Vagina (tissue), 2 donors: ENCODE measurements around the gene FBXL17. TPM values are rescaled to one million over a fixed set of nuclear protein-coding genes. Genes with fewer than 3 reads are reported as not detected.

Experiments
- DNase-seq, 2 donors: peaks; one replicate each; pipeline ENCODE4 v3.0.0-alpha.2; 2017; ENCODE audit errors: extremely low spot score in 2 of 2
- H3K27ac ChIP-seq: fragments of 200-600 bp; sonication (generic); one replicate; pipeline ENCODE4 v1.5.1; 2019
- H3K27me3 ChIP-seq: fragments of 200-600 bp; sonication (generic); one replicate; pipeline ENCODE4 v1.5.1; 2019
- H3K36me3 ChIP-seq, 2 donors: fragments of 200-600 bp; sonication (generic); one replicate each; pipeline ENCODE4 v1.5.1; 2017 to 2019
- H3K4me1 ChIP-seq: fragments of 200-600 bp; sonication (generic); one replicate; pipeline ENCODE4 v1.5.1; 2019
- H3K4me3 ChIP-seq, 2 donors: fragments of 200-600 bp; sonication (generic); 1 replicate in 1 of 2; 2 replicates in 1 of 2; pipeline ENCODE4 v1.5.1; 2016 to 2019
- H3K9me3 ChIP-seq: fragments of 200-600 bp; sonication (generic); one replicate; pipeline ENCODE4 v1.5.1; 2019
- CTCF ChIP-seq, 3 experiments: fragments of 450-650 bp in 2 of 3; fragments of 200-600 bp in 1 of 3; sonication (generic) in 1 of 3; IDR thresholded peaks; one replicate each; pipeline ENCODE4 v1.5.1; 2017 to 2019; ENCODE audit warnings: antibody characterized with exemption in 3 of 3, mild to moderate bottlenecking in 2 of 3, moderate library complexity in 2 of 3
- POLR2A ChIP-seq, 2 donors: fragments of 450-650 bp; IDR thresholded peaks; one replicate each; pipeline ENCODE4 v1.6.1; 2017; ENCODE audit warnings: antibody characterized with exemption in 2 of 2, mild to moderate bottlenecking in 2 of 2, moderate library complexity in 2 of 2
- POLR2AphosphoS5 ChIP-seq, 2 donors: sonication (generic); formaldehyde crosslinking; IDR thresholded peaks; one replicate each; pipeline ENCODE4 v1.9.0; 2017; ENCODE audit warnings: antibody characterized with exemption in 2 of 2, mild to moderate bottlenecking in 2 of 2, low read depth in 1 of 2; ENCODE audit not compliant: insufficient read depth in 1 of 2
- intact Hi-C: fragments of 100-400 bp; cut with DNase I; formaldehyde crosslinking; loops from one replicate; pipeline ENCODE4 v1.15.1; 2023
- total RNA-seq: library from RNA; depleted of rRNA; stranded (reverse); fragments of >200 nt; gene quantifications from one replicate; pipeline ENCODE4 v1.2.3, GENCODE V29; 2016

FBXL17 gene
- total RNA-seq, 1 donor from 2014 or later: 15.0 TPM

- DNase-seq: no peak
- Histone ChIP-seq H3K27me3 (no peaks in the 10 kb centered on the region), H3K9me3 (no peaks in the 10 kb centered on the region)
Measured at GRCh38 chr5:108093186-108093585, 288.7 kb downstream of the FBXL17 start.

GRCh38 chr5:108090946-108091345 is 291.0 kb downstream of the FBXL17 start:
- H3K4me3 ChIP-seq: no peak overlapping the region
- no peaks in the 10 kb centered on the region for H3K9me3 ChIP-seq
- no peaks in the 10 kb centered on the region for H3K4me1 ChIP-seq
- no peaks in the 10 kb centered on the region for H3K27me3 ChIP-seq
- H3K27ac ChIP-seq: no peak overlapping the region
- intact Hi-C loops: no loop called here
- TF ChIP-seq CTCF (IDR thresholded peaks at IDR 0.05) (no peak), POLR2A (IDR thresholded peaks at IDR 0.05) (no peak), POLR2AphosphoS5 (IDR thresholded peaks at IDR 0.05; ENCODE audit: insufficient read depth in 1 of 2, low read depth in 1 of 2) (no peak)
- H3K36me3 ChIP-seq: peaks cover 0 to 4% of the 10 kb centered on the region in 2 donors
- no peak for DNase-seq

More at GRCh38 chr5:108093186-108093585, 288.7 kb downstream of the FBXL17 start:
- intact Hi-C loops: no loop called here
- TF ChIP-seq CTCF (IDR thresholded peaks at IDR 0.05): no peak
- no peak for TF ChIP-seq POLR2AphosphoS5 (IDR thresholded peaks at IDR 0.05; ENCODE audit: insufficient read depth in 1 of 2, low read depth in 1 of 2)
- no peak for TF ChIP-seq POLR2A (IDR thresholded peaks at IDR 0.05)
- Histone ChIP-seq H3K36me3 (no peaks in the 10 kb centered on the region), H3K4me3 (no peak overlapping the region), H3K27ac (no peak overlapping the region), H3K4me1 (no peaks in the 10 kb centered on the region)

GRCh38 chr5:108084105-108084504 is 297.8 kb downstream of the FBXL17 start:
- Histone ChIP-seq H3K4me1 (no peaks in the 10 kb centered on the region), H3K27me3 (no peaks in the 10 kb centered on the region), H3K4me3 (no peak overlapping the region), H3K9me3 (no peaks in the 10 kb centered on the region), H3K36me3 (peaks cover 0 to 4% of the 10 kb centered on the region in 2 donors), H3K27ac (no peak overlapping the region)
- DNase-seq: no peak
- intact Hi-C loops: no loop called here
- no peak for TF ChIP-seq CTCF (IDR thresholded peaks at IDR 0.05)
- TF ChIP-seq POLR2AphosphoS5 (IDR thresholded peaks at IDR 0.05; ENCODE audit: insufficient read depth in 1 of 2, low read depth in 1 of 2): no peak
- TF ChIP-seq POLR2A (IDR thresholded peaks at IDR 0.05): no peak

- H3K27me3 ChIP-seq: no peaks in the 10 kb centered on the region
- H3K9me3 ChIP-seq: no peaks in the 10 kb centered on the region
- H3K4me1 ChIP-seq: no peaks in the 10 kb centered on the region
- H3K36me3 ChIP-seq: peaks cover 0 to 4% of the 10 kb centered on the region in 2 donors
- no peak for DNase-seq
- no peak overlapping the region for H3K27ac ChIP-seq
- intact Hi-C loops: no loop called here
- TF ChIP-seq POLR2AphosphoS5 (IDR thresholded peaks at IDR 0.05; ENCODE audit: insufficient read depth in 1 of 2, low read depth in 1 of 2) (no peak), POLR2A (IDR thresholded peaks at IDR 0.05) (no peak), CTCF (IDR thresholded peaks at IDR 0.05) (no peak)
- no peak overlapping the region for H3K4me3 ChIP-seq
Measured at GRCh38 chr5:108083232-108083631, 298.7 kb downstream of the FBXL17 start.

GRCh38 chr5:108081707-108082106 is 300.2 kb downstream of the FBXL17 start:
- no peak overlapping the region for H3K4me3 ChIP-seq
- no peaks in the 10 kb centered on the region for H3K4me1 ChIP-seq
- TF ChIP-seq POLR2A (IDR thresholded peaks at IDR 0.05) (no peak), POLR2AphosphoS5 (IDR thresholded peaks at IDR 0.05; ENCODE audit: insufficient read depth in 1 of 2, low read depth in 1 of 2) (no peak), CTCF (IDR thresholded peaks at IDR 0.05) (no peak)
- no peaks in the 10 kb centered on the region for H3K27me3 ChIP-seq
- H3K9me3 ChIP-seq: no peaks in the 10 kb centered on the region
- no peak overlapping the region for H3K27ac ChIP-seq
- no peak for DNase-seq
- intact Hi-C loops: no loop called here
- H3K36me3 ChIP-seq: no peaks in the 10 kb centered on the region
